HEK293 (cell line): ENCODE data around the gene BCL2L1.

Experiments
- CTCF ChIA-PET: fragments of 350-600 bp; formaldehyde crosslinking; extraction: SDS; loops from one replicate; lab custom pipeline; 2021; ENCODE audit warnings: antibody characterized with exemption; lab: Yijun Ruan, JAX
- POLR2A ChIA-PET: fragments of 300-600 bp; formaldehyde crosslinking; extraction: SDS; loops from one replicate; lab custom pipeline; 2020; ENCODE audit warnings: antibody characterized with exemption, inconsistent platforms; lab: Yijun Ruan, JAX
- H3K27ac ChIP-seq: fragments of 200-500 bp; sonication (Bioruptor generic); 2 replicates; pipeline ENCODE4 v1.5.1; 2014; ENCODE audit warnings: low read depth, low read length, control low read depth, inconsistent platforms; ENCODE audit errors: extremely low read depth
- H3K36me3 ChIP-seq, 2 experiments: fragments of 200-500 bp in 1 of 2; sonication (Bioruptor generic) in 1 of 2; 1 replicate in 1 of 2; 2 replicates in 1 of 2; pipeline ENCODE4 v1.5.1; 2014 to 2017; ENCODE audit warnings: inconsistent platforms in 2 of 2, low read length in 2 of 2; ENCODE audit not compliant: control insufficient read depth in 2 of 2, insufficient read depth in 1 of 2
- H3K4me1 ChIP-seq: fragments of 200-500 bp; sonication (Bioruptor generic); 2 replicates; pipeline ENCODE4 v1.5.1; 2014; ENCODE audit warnings: mild to moderate bottlenecking, low read length, inconsistent platforms; ENCODE audit not compliant: control insufficient read depth, insufficient read depth
- H3K4me3 ChIP-seq: 2 replicates; pipeline ENCODE4 v1.5.1; 2011; ENCODE audit warnings: low read depth, mild to moderate bottlenecking, control low read depth, low read length, moderate library complexity
- H3K9me3 ChIP-seq: fragments of 200-500 bp; sonication (Bioruptor generic); 2 replicates; pipeline ENCODE4 v1.5.1; 2014; ENCODE audit warnings: low read depth, low read length, inconsistent platforms; ENCODE audit not compliant: control insufficient read depth, insufficient read depth
- GLIS1 ChIP-seq: fragments of 450-650 bp; formaldehyde crosslinking; IDR thresholded peaks from 2 replicates; pipeline ENCODE4 v1.5.1; 2016; ENCODE audit warnings: missing biosample characterization, missing genetic modification characterization
- GLIS2 ChIP-seq: fragments of 450-650 bp; formaldehyde crosslinking; IDR thresholded peaks from 2 replicates; pipeline ENCODE4 v1.5.1; 2016; ENCODE audit warnings: missing biosample characterization, missing genetic modification characterization
- IKZF3 ChIP-seq: fragments of 450-650 bp; IDR thresholded peaks from 2 replicates; pipeline ENCODE4 v1.5.0; 2018; ENCODE audit warnings: missing biosample characterization, mild to moderate bottlenecking, missing genetic modification characterization, moderate library complexity
- KLF17 ChIP-seq: fragments of 450-650 bp; formaldehyde crosslinking; IDR thresholded peaks from 2 replicates; pipeline ENCODE4 v1.5.1; 2016; ENCODE audit warnings: missing biosample characterization, missing genetic modification characterization
- PRDM1 ChIP-seq: fragments of 450-650 bp; formaldehyde crosslinking; IDR thresholded peaks from 2 replicates; pipeline ENCODE4; 2016; ENCODE audit warnings: missing biosample characterization, missing genetic modification characterization
- SP2 ChIP-seq: fragments of 450-650 bp; formaldehyde crosslinking; IDR thresholded peaks from 2 replicates; pipeline ENCODE4 v1.5.1; 2016; ENCODE audit warnings: missing biosample characterization, missing genetic modification characterization
- SP7 ChIP-seq: fragments of 450-650 bp; formaldehyde crosslinking; IDR thresholded peaks from 2 replicates; pipeline ENCODE4 v1.5.1; 2016; ENCODE audit warnings: missing biosample characterization, missing genetic modification characterization
- WT1 ChIP-seq: fragments of 450-650 bp; formaldehyde crosslinking; IDR thresholded peaks from 2 replicates; pipeline ENCODE4 v1.5.1; 2016; ENCODE audit warnings: missing biosample characterization, missing genetic modification characterization
- ZBTB20 ChIP-seq: fragments of 450-650 bp; formaldehyde crosslinking; IDR thresholded peaks from 2 replicates; pipeline ENCODE4 v1.5.1; 2016; ENCODE audit warnings: missing biosample characterization, missing genetic modification characterization
- ZBTB21 ChIP-seq: fragments of 450-650 bp; formaldehyde crosslinking; IDR thresholded peaks from 2 replicates; pipeline ENCODE4 v1.5.1; 2017; ENCODE audit warnings: missing biosample characterization, missing genetic modification characterization
- ZNF221 ChIP-seq: fragments of 450-650 bp; formaldehyde crosslinking; IDR thresholded peaks from 2 replicates; pipeline ENCODE4 v1.5.1; 2017; ENCODE audit warnings: missing biosample characterization, missing genetic modification characterization, borderline replicate concordance
- ZNF280C ChIP-seq: fragments of 450-650 bp; formaldehyde crosslinking; IDR thresholded peaks from 2 replicates; pipeline ENCODE4 v1.5.1; 2016; ENCODE audit warnings: missing biosample characterization, missing genetic modification characterization
- ZNF341 ChIP-seq: fragments of 450-650 bp; formaldehyde crosslinking; IDR thresholded peaks from 2 replicates; pipeline ENCODE4; 2016; ENCODE audit warnings: low read depth, missing biosample characterization, missing genetic modification characterization
- ZNF513 ChIP-seq: fragments of 450-650 bp; IDR thresholded peaks from 2 replicates; pipeline ENCODE4 v1.5.1; 2018; ENCODE audit warnings: missing biosample characterization, missing genetic modification characterization
- ZNF585B ChIP-seq: fragments of 450-650 bp; formaldehyde crosslinking; IDR thresholded peaks from 2 replicates; pipeline ENCODE4 v1.5.1; 2016; ENCODE audit warnings: missing biosample characterization, missing genetic modification characterization
- ZNF610 ChIP-seq: fragments of 450-650 bp; formaldehyde crosslinking; IDR thresholded peaks from 2 replicates; pipeline ENCODE4 v1.5.1; 2016; ENCODE audit warnings: missing biosample characterization, missing genetic modification characterization, borderline replicate concordance
- ZNF837 ChIP-seq: fragments of 450-650 bp; formaldehyde crosslinking; IDR thresholded peaks from 2 replicates; pipeline ENCODE4 v1.5.1; 2016; ENCODE audit warnings: missing biosample characterization, missing genetic modification characterization

BCL2L1 gene

GRCh38 chr20:31667315-31668285 is 55.1 kb downstream of the BCL2L1 start:
- ChIA-PET POLR2A (interaction anchor here (0.7 kb wide), 1 partner anchor 35 kb away, joined by 3 read pairs; no protein-coding TSS in a partner anchor), CTCF (interaction anchor here (0.6 to 1.4 kb wide), 5 partner anchors 17 to 210 kb away, joined by 3 to 6 read pairs (median 3); no protein-coding TSS in a partner anchor)
- Histone ChIP-seq H3K36me3 (peaks cover 0 to 7% of the 10 kb centered on the region in 2 experiments; a peak in 1 of 3 replicates), H3K4me3 (no peak overlapping the region), H3K27ac (no peak overlapping the region), H3K9me3 (no peaks in the 10 kb centered on the region), H3K4me1 (peaks cover 8% of the 10 kb centered on the region)
- TF ChIP-seq WT1 (tag by site-specific recombination), result peak; percentile 66; the same call in 1 of the 2 replicates
- peak; percentile 54; the same call in 1 of the 2 replicates for TF ChIP-seq ZNF341
- TF ChIP-seq ZNF221 (tag by site-specific recombination), result no peak
- TF ChIP-seq ZNF280C (tag by site-specific recombination), result no peak
- TF ChIP-seq ZNF585B (tag by site-specific recombination), result no peak

GRCh38 chr20:31666258-31667042 is 56.2 kb downstream of the BCL2L1 start:
- Histone ChIP-seq H3K9me3 (no peaks in the 10 kb centered on the region), H3K4me1 (peaks cover 8% of the 10 kb centered on the region), H3K4me3 (no peak overlapping the region), H3K27ac (no peak overlapping the region), H3K36me3 (peaks cover 0 to 7% of the 10 kb centered on the region in 2 experiments; a peak in 1 of 3 replicates)
- POLR2A ChIA-PET, result no interaction called here
- CTCF ChIA-PET, result interaction anchor here (1.4 kb wide), 1 partner anchor 57 kb away, joined by 3 read pairs; no protein-coding TSS in a partner anchor
- TF ChIP-seq ZNF341, result peak; percentile 74
- TF ChIP-seq IKZF3, result no peak
- TF ChIP-seq GLIS1 (tag by site-specific recombination), result peak; percentile 85
- 0 out of 2 replicates have a peak, but pooled peaks have one; percentile 37 for TF ChIP-seq SP7 (tag by site-specific recombination)
- TF ChIP-seq KLF17 (tag by site-specific recombination), result no peak
- TF ChIP-seq SP2 (tag by site-specific recombination), result peak; percentile 46; the same call in 1 of the 2 replicates
- TF ChIP-seq ZBTB20 (tag by site-specific recombination), result 0 out of 2 replicates have a peak, but pooled peaks have one; percentile 15
- peak; percentile 25; the same call in 1 of the 2 replicates for TF ChIP-seq GLIS2

- ChIA-PET CTCF (interaction anchor here (0.6 to 2.1 kb wide), 2 partner anchors 10 to 32 kb away, joined by 5 to 6 read pairs; no protein-coding TSS in a partner anchor), POLR2A (no interaction called here)
- no peaks in the 10 kb centered on the region for H3K9me3 ChIP-seq
- no peak overlapping the region for H3K27ac ChIP-seq
- no peak overlapping the region for H3K4me3 ChIP-seq
- H3K4me1 ChIP-seq, result peaks cover 5% of the 10 kb centered on the region
- peaks cover 0 to 7% of the 10 kb centered on the region in 2 experiments; a peak in 1 of 3 replicates for H3K36me3 ChIP-seq
- TF ChIP-seq ZNF513 (tag by site-specific recombination) (no peak), ZNF837 (no peak), ZBTB21 (no peak), ZNF610 (no peak), PRDM1 (tag by site-specific recombination) (no peak)
These were observed 56.9 kb downstream of the BCL2L1 start for GRCh38 chr20:31665753-31666152.
